EL (cell line): ENCODE measurements around the gene PITX2.

ENCODE experiments used
- DNase-seq: peaks from one replicate; pipeline ENCODE4 v3.0.0-alpha.2; 2016

PITX2 gene

GRCh38 chr4:110622841-110623717 lies at the start of gene PITX2:
TSS of gene PITX2 (minus strand) at chr4:110623077. CDS start at chr4:110622460, 617 bp downstream.
- peak; percentile 97 for DNase-seq

- no peak for DNase-seq
Observed at GRCh38 chr4:110671679-110672078, 48.8 kb upstream of the PITX2 start.

GRCh38 chr4:110669663-110670062 lies 46.8 kb upstream of the PITX2 start:
- DNase-seq, result no peak

- DNase-seq, result no peak
Observed at GRCh38 chr4:110668463-110669235, 45.8 kb upstream of the PITX2 start.

- no peak for DNase-seq
Observed at GRCh38 chr4:110667670-110668069, 44.8 kb upstream of the PITX2 start.

GRCh38 chr4:110666030-110666429 lies 43.2 kb upstream of the PITX2 start:
- no peak for DNase-seq

- DNase-seq, result peak; percentile 76
Observed at GRCh38 chr4:110663738-110664444, 41.0 kb upstream of the PITX2 start.

- no peak for DNase-seq
Observed at GRCh38 chr4:110663206-110663605, 40.3 kb upstream of the PITX2 start.

- DNase-seq, result no peak
Observed at GRCh38 chr4:110660755-110661154, 37.9 kb upstream of the PITX2 start.

- DNase-seq, result peak; percentile 74
Observed at GRCh38 chr4:110654254-110654635, 31.4 kb upstream of the PITX2 start.

GRCh38 chr4:110653321-110654253 lies 30.7 kb upstream of the PITX2 start:
- no peak for DNase-seq

- no peak for DNase-seq
Observed at GRCh38 chr4:110644008-110644407, 21.1 kb upstream of the PITX2 start.

- no peak for DNase-seq
Observed at GRCh38 chr4:110643096-110643495, 20.2 kb upstream of the PITX2 start.

- DNase-seq, result no peak
Observed at GRCh38 chr4:110641218-110641617, 18.3 kb upstream of the PITX2 start.

GRCh38 chr4:110640576-110640975 lies 17.7 kb upstream of the PITX2 start:
- DNase-seq, result no peak

GRCh38 chr4:110639207-110640090 lies 16.6 kb upstream of the PITX2 start:
- DNase-seq, result no peak

- no peak for DNase-seq
Observed at GRCh38 chr4:110638089-110638746, 15.3 kb upstream of the PITX2 start.

- DNase-seq, result no peak
Observed at GRCh38 chr4:110637408-110638088, 14.7 kb upstream of the PITX2 start.

GRCh38 chr4:110636680-110637407 lies 14.0 kb upstream of the PITX2 start:
- DNase-seq, result peak; percentile 75
